Mesenteric fat pad (tissue), 1 donor: Measurements from ENCODE around the gene FAM89B. TPM values are rescaled to one million over a fixed set of nuclear protein-coding genes. Genes with fewer than 3 reads are reported as not detected.
"Not testable (repeated sequence)": the region's sequence is repeated elsewhere in the genome, so short reads cannot be mapped to it uniquely, and the experiment has no call there.

Source experiments
- DNase-seq: peaks from one replicate; pipeline ENCODE4 v3.0.0-alpha.2; 2020; ENCODE audit warnings: low spot score
- total RNA-seq: library from RNA; stranded (reverse); fragmentation: NEBNext Ultra II Directional; extraction: Animal tissue kit (Norgen Biotek cat#: 25700); gene quantifications from one replicate; pipeline ENCODE4 v1.2.1, GENCODE V29; 2021
- donor health status: DM: yes; HTN: yes; CAD: no.

Gene FAM89B
- total RNA-seq, 1 donor from 2014 or later, result 37.4 TPM

GRCh38 chr11:65556470-65557279 is 15.7 kb upstream of the FAM89B start:
- no peak for DNase-seq

- no peak for DNase-seq
Observed at GRCh38 chr11:65557280-65558001, 14.9 kb upstream of the FAM89B start.

- no peak for DNase-seq
Observed at GRCh38 chr11:65558002-65558929, 14.1 kb upstream of the FAM89B start, which contains the start of gene LTBP3. Gene LTBP3, minus strand, starts transcription at chr11:65558359. Its CDS starts 400 bp downstream, at chr11:65557959.

- DNase-seq, result no peak
Observed at GRCh38 chr11:65558930-65559509, 13.3 kb upstream of the FAM89B start.

GRCh38 chr11:65559535-65559934 is 12.8 kb upstream of the FAM89B start:
- no peak for DNase-seq

DNA sequence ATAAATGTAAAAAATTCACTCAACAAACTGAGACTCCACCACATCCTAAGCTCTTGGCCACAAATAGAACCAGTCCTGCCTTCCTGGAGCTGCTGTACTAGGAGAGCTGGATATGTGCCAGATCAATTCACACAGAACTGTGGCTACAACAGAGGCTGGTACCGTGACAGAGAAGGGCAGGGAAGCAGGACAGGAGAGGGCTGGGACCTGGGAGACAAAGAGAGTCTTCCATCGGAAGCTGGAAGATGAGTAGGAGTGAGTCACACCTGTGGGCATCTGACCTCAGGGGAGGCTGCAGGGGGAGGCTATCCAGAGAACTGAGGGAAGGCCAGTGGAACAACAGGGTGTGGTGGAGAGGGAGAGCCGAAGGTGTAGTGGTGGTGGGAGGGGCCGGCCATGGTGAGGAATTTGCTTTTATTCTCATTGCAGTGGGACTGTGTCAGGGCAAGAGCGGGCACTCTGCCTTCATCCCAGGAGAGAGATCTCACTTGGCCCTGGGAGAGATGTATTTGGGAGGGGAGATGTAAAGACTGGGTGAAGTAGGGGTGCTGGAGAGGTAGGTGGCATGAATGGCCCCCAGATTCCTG is 12.3 kb upstream of the FAM89B start:
- no peak for DNase-seq

DNA sequence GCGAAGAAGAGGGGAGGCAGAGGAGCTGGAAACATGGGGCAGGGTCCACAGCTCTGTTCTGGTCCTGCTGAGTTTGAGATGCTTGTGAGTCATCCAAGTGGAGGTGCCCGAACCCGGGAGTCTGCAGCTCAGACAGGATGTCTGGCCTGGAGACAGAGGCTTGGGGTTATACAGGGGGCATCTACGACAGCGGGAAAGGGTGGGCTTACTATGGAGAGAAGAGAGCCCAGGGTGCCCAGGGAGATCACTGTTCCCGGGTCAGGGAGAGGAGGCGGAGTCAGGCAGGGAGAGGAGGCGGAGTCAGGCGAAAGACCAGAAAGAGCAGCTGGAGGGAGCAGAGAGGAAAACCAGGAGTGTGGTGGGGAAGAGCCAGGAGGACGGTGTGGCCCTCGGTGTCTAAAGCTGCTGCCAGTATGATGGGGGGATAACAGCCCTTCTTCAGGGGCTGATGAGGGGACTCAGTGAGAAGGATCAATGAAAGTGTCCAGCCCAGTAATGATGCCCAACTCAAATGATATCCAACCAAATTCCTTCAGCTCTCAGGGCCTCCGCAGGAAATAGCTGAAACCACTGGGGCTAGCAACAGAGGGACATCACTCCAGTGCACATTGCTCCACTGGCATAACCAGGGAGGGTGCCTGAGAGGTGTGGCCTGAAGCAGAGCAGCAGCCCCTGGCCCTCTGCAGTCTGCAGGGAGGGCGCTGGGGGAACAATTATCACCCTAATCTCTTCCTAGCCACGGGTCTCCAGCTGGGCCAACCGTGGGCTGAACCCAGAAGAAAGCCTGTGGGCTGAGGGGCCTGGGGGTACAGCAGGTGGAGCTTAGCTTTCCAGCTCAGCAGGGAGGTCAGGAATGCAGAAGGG is 11.6 kb upstream of the FAM89B start:
- DNase-seq, result no peak

- DNase-seq, result no peak
Observed at GRCh38 chr11:65562020-65562419, 10.3 kb upstream of the FAM89B start.

DNA sequence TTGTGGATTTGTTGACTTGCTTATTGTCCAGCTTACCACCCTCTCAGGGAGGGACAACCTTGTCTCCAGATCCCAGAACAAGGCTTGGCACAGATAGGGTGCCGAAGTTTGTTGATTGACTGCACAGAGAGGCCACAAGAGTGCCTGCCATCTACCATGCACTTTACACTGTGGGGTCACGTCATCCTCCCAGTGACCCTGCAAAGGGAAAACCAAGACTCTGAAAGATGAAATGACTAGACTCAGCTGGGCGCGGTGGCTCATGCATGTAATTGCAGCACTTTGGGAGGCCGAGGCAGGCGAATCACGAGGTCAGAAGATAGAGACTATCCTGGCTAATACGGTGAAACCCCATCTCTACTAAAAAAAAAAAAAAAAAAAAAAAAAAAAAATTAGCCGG is 9.6 kb upstream of the FAM89B start:
- no peak for DNase-seq

DNA sequence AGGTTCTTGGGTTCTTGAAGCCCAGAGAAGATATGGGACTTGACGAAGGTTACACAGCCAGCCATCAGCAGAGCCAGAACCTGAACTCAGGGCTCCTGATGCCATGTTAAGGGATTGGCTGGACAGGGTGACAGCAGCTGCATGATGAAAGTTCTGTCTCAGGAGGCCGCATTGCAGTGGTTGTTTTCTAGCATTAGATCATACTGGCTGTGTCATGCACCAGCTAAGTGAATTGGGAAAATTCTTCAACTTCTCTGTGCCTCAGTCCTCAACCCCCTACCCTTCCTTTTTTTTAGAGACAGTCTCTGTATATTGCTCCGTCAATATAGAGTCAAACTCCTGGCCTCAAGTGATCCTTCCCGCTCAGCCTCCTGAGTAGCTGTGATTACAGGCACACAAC is 8.7 kb upstream of the FAM89B start:
- no peak for DNase-seq

- not testable (repeated sequence) for DNase-seq
Observed at GRCh38 chr11:65564879-65565559, 7.3 kb upstream of the FAM89B start.

DNA sequence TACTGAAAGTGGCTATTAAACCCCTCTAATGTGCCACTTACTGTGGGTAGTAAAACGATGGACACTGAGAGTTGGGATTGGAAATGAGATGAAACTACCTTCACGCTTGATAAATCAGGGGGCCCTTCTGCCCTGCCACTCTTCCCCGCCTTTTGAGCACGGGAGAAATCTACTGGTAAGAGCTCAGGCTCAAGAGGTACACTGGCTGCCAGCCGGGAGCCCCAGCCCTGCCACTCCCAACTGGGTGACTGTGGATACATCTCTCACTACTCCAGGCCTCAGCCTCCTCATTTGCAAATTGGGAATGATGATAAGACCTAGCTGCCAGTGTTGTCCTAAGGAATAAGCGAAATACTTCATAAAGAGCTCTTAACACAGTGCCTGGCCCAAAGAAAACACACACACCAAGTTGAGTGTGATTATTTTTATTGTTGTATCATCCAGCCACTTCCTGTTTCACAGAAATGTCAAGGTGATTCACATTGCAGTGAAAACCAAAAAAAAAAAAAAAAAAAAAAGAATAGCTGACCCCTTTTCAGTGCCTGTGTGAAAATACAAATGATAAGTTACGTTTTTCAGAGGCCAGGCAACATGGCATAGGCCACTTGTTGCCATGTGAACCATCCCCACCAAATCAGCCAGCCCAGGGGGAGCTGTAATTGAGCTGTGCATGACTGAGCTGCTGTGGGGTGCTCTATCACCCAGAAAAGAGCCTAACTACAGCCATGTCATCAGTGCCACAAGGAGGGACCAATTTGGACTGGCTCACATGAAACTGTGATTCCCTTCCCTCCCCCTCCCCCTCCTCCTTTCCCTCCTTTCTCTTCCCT is 6.5 kb upstream of the FAM89B start:
- no peak for DNase-seq

DNA sequence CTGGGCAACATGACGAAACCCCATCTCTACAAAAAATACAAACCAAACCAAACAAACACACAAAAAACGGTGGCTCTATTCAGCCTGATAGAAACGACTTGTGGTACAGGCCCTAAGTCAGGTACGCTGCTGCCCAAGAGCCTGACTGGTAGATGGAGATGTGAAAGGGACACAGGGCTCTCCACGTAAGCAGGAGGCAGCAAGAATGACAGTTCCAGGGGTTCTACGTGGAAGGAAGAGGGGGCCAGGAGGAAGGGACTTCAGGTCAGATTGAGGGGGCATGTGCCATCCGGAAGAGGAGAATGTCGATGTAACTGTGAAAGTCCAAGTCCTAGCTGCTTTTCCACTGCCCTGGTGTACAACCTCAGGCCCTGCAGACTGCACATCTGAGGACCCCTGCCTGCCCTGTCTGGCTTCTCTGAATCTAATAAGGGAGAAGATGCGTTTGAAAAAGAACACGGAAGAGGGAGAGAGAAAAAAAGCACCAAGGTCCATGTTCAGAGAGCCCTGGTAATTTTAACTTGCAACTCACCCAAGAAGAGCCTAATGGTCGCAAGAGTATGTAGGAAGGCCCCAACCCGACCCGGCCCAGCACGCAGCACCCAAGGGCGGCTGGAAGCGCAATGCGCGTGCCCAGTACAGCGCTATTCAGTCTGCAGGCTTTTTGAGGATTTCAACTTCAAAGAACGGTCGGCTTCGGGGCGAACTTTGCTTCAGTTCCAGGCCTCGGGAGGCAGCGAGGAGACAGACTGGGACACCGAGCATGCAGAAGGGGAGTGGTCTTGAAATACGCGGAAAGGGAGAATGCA is 3.0 kb upstream of the FAM89B start:
- no peak for DNase-seq

DNA sequence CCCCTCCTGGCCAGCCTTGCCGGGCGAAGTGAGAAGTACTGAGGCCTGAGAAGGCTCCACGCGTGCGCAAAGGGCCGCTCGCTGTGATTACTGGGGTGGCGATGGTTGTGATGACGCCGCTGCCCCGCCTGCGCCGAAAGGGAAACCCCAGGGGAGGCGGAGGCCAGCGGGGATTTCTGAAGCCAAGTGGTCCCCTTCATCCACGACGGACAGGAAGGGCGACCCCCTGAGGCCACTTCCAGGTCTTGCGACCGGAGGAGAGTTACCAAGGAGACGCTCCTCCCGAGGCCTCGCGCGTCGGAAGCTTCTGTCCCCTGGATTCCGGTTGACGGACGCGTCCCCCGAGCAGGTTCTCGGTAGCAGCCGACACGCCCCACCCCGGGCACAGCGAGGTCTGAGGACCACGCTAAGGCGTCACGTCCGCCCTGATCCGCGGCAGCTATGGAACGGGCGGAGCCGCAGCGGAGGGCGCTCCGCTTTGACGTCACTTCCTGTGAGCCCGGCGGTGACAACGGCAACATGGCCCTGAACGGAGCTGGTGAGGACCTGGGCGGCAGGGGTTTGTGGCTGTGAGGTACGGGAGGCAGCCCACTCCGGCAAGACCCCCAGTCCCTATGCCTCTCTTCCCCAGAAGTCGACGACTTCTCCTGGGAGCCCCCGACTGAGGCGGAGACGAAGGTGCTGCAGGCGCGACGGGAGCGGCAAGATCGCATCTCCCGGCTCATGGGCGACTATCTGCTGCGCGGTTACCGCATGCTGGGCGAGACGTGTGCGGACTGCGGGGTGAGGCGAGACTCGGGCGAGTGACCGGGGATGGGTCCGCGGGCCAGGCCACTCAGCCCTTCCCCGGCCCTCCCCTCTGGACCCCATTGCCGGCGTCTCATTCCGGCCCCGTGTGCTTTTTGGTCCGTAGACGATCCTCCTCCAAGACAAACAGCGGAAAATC is 2.1 kb upstream of the FAM89B start, which contains the start of gene ZNRD2:
Gene ZNRD2 (plus strand): TSS at position 505 of the 946 bp plus-strand sequence. CDS start 15 bp downstream, at position 520.
- peak; percentile 98 for DNase-seq

DNA sequence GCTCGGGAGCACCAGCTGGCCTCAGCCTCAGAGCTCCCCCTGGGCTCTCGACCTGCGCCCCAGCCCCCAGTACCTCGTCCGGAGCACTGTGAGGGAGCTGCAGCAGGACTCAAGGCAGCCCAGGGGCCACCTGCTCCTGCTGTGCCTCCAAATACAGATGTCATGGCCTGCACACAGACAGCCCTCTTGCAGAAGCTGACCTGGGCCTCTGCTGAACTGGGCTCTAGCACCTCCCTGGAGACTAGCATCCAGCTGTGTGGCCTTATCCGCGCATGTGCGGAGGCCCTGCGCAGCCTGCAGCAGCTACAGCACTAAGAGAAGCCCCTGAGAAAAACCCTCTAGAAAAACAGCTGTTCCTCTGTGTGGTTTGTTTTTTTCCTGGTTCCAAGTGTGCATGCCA is 918 bp upstream of the FAM89B start:
- no peak for DNase-seq

DNA sequence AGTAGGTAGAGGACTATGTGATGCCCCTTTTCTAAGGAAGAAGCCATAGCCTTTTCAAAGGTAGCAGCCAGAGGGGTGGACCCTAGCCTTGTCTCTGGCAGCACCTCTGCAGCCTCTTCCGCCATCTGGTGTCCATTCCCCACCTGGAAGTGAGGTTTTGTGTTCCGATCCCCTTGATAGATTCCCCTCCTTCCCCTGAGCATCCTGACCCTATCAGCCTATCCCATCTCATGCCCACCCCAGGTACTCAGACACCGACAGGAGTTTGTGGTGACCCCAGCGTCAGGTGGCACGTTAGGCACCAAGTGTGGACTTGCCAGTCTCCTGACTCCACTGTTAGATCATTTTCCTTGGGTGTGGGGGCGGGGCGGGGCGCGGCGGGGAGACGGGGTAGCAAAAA is 398 bp upstream of the FAM89B start:
- DNase-seq, result no peak
